ENCODE data around the gene CFAP43. TPM values are rescaled to one million over a fixed set of nuclear protein-coding genes. Genes with fewer than 3 reads are reported as not detected.

CFAP43 gene
- total and polyA plus RNA-seq, 4 donors = 0.10 to 0.27 (median 0.19) TPM; not detected in 1

Small RNA genes within 50 kb of the gene (microRNA-seq; reads per million reads assigned to microRNA genes)
- gene MIR4482 (0 to 0.60 reads per million in 2 donors), gene MIR609 (0 reads per million in 2 donors)

Other genes starting within 250 kb of the CFAP43 start
- 1 to 10 TPM in 1 of 2 donors, under 1 TPM in 1; 0.87 to 1.5 TPM for gene COL17A1, start 146.5 kb downstream of the CFAP43 start, total RNA-seq
- gene COL17A1, start 146.5 kb downstream of the CFAP43 start, polyA plus RNA-seq = 1 to 10 TPM in 1 of 2 donors, under 1 TPM in 1; 0.28 to 1.5 TPM
- 1 to 10 TPM; 6.0 to 6.5 TPM for gene SFR1, start 110.2 kb downstream of the CFAP43 start, total RNA-seq
- 1 to 10 TPM; 6.8 to 8.9 TPM for gene SFR1, start 110.2 kb downstream of the CFAP43 start, polyA plus RNA-seq
- gene GSTO1, start 22.5 kb upstream of the CFAP43 start, total RNA-seq = 10 to 100 TPM; 84.1 to 95.9 TPM
- gene GSTO1, start 22.5 kb upstream of the CFAP43 start, polyA plus RNA-seq = 100 to 1,000 TPM; 125 to 235 TPM
- gene GSTO2, start 36.8 kb upstream of the CFAP43 start, total RNA-seq = 1 to 10 TPM; 1.7 to 3.5 TPM
- 1 to 10 TPM; 3.5 to 4.3 TPM for gene GSTO2, start 36.8 kb upstream of the CFAP43 start, polyA plus RNA-seq
- gene ITPRIP, start 106.1 kb upstream of the CFAP43 start, total RNA-seq = 10 to 100 TPM; 22.3 to 51.4 TPM
- 10 to 100 TPM in 1 of 2 donors, 1 to 10 TPM in 1; 4.3 to 15.5 TPM for gene ITPRIP, start 106.1 kb upstream of the CFAP43 start, polyA plus RNA-seq
- gene CFAP58, start 121.5 kb upstream of the CFAP43 start, total RNA-seq = 1 to 10 TPM; 1.1 to 1.3 TPM
- gene CFAP58, start 121.5 kb upstream of the CFAP43 start, polyA plus RNA-seq = under 1 TPM; 0.38 to 0.67 TPM